AG09309 (cell line): ENCODE measurements around the gene GLI2.

Source experiments
- DNase-seq: peaks from one replicate; pipeline ENCODE4 v3.0.0-alpha.2; 2010; ENCODE audit warnings: low read depth
- H3K4me3 ChIP-seq: 2 replicates; pipeline ENCODE4 v1.5.1; 2011; ENCODE audit warnings: mild to moderate bottlenecking, low read depth, low read length, moderate library complexity; ENCODE audit not compliant: control insufficient read depth
- TF ChIP-seq, protein P1 (sequence below): IDR thresholded peaks from 2 replicates; pipeline ENCODE4 v1.5.1; 2011; ENCODE audit warnings: mild to moderate bottlenecking, low read depth, low read length, inconsistent platforms; ENCODE audit not compliant: insufficient read depth, control insufficient read depth; ENCODE audit errors: missing control alignments

The GLI2 gene

DNA sequence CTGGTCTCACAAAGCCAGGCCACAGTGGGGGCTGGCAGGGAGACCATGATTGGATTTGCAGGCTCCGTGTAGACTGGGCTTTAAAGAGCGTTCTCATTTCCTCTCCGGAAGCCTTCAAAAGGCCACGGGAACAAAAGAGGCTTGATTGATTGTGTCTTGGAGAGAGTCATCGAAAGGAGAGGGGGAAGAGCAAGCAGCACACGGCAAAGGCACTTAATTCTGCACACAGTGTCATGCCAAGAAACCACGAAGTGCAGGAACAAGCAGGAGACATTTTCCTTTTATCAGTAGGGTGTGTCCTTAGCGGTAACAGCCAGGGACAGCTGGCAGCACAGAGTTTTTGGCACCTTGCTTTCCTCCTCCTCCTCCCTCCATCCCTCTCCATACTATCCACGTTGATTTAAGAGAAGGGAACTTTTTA lies 47.7 kb downstream of the GLI2 start:
- TF ChIP-seq, protein P1, sequence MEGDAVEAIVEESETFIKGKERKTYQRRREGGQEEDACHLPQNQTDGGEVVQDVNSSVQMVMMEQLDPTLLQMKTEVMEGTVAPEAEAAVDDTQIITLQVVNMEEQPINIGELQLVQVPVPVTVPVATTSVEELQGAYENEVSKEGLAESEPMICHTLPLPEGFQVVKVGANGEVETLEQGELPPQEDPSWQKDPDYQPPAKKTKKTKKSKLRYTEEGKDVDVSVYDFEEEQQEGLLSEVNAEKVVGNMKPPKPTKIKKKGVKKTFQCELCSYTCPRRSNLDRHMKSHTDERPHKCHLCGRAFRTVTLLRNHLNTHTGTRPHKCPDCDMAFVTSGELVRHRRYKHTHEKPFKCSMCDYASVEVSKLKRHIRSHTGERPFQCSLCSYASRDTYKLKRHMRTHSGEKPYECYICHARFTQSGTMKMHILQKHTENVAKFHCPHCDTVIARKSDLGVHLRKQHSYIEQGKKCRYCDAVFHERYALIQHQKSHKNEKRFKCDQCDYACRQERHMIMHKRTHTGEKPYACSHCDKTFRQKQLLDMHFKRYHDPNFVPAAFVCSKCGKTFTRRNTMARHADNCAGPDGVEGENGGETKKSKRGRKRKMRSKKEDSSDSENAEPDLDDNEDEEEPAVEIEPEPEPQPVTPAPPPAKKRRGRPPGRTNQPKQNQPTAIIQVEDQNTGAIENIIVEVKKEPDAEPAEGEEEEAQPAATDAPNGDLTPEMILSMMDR, result no peak
- H3K4me3 ChIP-seq, result no peak overlapping the region
- no peak for DNase-seq

- DNase-seq, result no peak
- no peak overlapping the region for H3K4me3 ChIP-seq
- TF ChIP-seq, protein P1, result no peak
Measured at GRCh38 chr2:120783969-120784372, 48.3 kb downstream of the GLI2 start.
